NK-92 (cell line): Measurements from ENCODE around the gene SLC25A40.

ENCODE experiments used
- DNase-seq: peaks from one replicate; lab custom pipeline; 2025; ENCODE audit not compliant: unreplicated experiment; lab: John Stamatoyannopoulos, UW

The SLC25A40 gene

DNA sequence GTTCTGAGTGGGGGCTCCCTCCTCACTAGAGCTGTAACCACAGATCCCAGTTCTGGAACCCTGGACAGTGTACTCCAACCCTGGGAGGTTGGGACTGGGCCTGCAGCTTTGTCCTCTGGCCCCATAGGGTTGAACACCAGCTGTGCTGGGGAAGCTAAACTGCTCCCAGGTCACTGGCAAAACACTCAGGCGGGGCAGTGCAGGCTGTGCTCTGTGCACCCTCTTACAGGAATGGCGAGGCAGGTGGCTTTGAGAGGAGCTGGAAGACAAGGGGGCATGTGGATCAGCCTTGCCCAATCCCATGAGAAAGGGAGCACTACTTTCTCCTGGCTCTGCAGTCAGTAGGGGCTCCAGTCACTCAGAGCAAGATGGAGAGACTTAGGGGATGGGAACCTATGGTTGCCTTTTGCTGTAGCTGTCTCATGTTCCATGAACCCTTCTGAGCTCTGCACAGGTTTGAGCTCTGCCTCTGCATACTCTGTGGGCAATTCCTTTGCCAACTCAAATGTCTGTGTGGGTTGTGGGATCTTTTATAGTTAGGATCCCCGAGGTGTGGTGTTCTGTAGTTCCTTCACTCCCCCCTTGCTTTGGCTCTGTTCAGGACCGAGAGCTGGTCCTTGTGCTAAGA, 90.7 kb downstream of the SLC25A40 start:
- DNase-seq = no peak

DNA sequence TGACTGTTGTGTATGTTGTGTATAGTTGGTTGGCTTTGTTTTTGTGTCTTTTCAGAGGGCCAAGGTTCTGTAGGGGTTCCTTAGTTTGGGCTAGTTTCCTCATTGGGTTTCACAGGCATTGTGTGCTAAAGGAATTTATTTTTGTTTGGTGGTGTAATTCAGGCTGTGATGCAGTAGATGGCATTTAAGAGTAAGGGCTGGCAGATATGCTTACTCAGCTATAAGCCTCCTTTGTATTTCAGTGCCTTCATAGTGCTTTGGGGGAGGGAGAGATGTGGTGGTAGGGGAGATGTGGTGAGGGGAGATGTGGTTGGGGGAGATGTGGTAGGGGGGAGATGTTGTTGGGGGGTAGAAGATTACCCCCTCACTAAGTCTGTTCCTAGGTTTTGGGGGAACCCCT, 91.7 kb downstream of the SLC25A40 start:
- DNase-seq = no peak
